ENCODE results near the gene CDH13.

The CDH13 gene

GRCh38 chr16:83552930-83553329 lies 926.2 kb downstream of the CDH13 start:
- Histone ChIP-seq H2AFZ (ENCODE audit: insufficient read depth, low read length, poor library complexity) (no peak overlapping the region), H4K91ac (ENCODE audit: low read depth, low read length) (no peak overlapping the region), H3K14ac (ENCODE audit: low read length) (no peak overlapping the region), H2AK5ac (ENCODE audit: low read length) (no peak overlapping the region), H3K79me1 (ENCODE audit: low read length) (no peaks in the 10 kb centered on the region), H3K4ac (ENCODE audit: low read depth, low read length) (no peak overlapping the region), H3K27me3 (ENCODE audit: insufficient read depth, low read length) (no peaks in the 10 kb centered on the region), H2BK120ac (ENCODE audit: insufficient read depth, low read length, poor library complexity) (no peak overlapping the region), H3K23ac (ENCODE audit: low read length) (no peak overlapping the region), H3K4me1 (ENCODE audit: control insufficient read depth in 1 of 2, insufficient read depth in 2 of 2, low read length in 2 of 2) (no peaks in the 10 kb centered on the region), H2BK5ac (ENCODE audit: low read depth, low read length, poor library complexity) (no peak overlapping the region), H3K79me2 (ENCODE audit: control insufficient read depth, insufficient read depth, low read length, poor library complexity) (no peaks in the 10 kb centered on the region), H3K4me2 (ENCODE audit: low read length) (no peak overlapping the region), H3K9me3 (ENCODE audit: insufficient read depth, low read depth, low read length) (no peaks in the 10 kb centered on the region), H3K9ac (ENCODE audit: low read length) (no peak overlapping the region), H3K4me3 (ENCODE audit: low read depth, low read length) (no peak overlapping the region), H2BK12ac (ENCODE audit: low read length) (no peak overlapping the region), H3K36me3 (ENCODE audit: control insufficient read depth in 1 of 2, insufficient read depth in 2 of 2, low read length in 2 of 2) (no peaks in the 10 kb centered on the region), H4K12ac (ENCODE audit: low read depth, low read length) (no peak overlapping the region), H4K8ac (ENCODE audit: low read depth, low read length) (no peak overlapping the region), H3K27ac (ENCODE audit: low read depth, low read length) (no peak overlapping the region), H3K18ac (ENCODE audit: low read length) (no peak overlapping the region)
- no peak for DNase-seq
- WGBS (ENCODE audit: extremely low coverage, insufficient coverage, insufficient read length) = no CpG with 5 or more reads among the region's 10 CpGs

GRCh38 chr16:83554096-83554495 lies 927.3 kb downstream of the CDH13 start:
- H3K18ac ChIP-seq (ENCODE audit: low read length) = no peak overlapping the region
- no peaks in the 10 kb centered on the region for H3K4me1 ChIP-seq (ENCODE audit: control insufficient read depth in 1 of 2, insufficient read depth in 2 of 2, low read length in 2 of 2)
- H4K91ac ChIP-seq (ENCODE audit: low read depth, low read length) = no peak overlapping the region
- no peak overlapping the region for H3K4ac ChIP-seq (ENCODE audit: low read depth, low read length)
- H3K14ac ChIP-seq (ENCODE audit: low read length) = no peak overlapping the region
- no peaks in the 10 kb centered on the region for H3K9me3 ChIP-seq (ENCODE audit: insufficient read depth, low read depth, low read length)
- H3K36me3 ChIP-seq (ENCODE audit: control insufficient read depth in 1 of 2, insufficient read depth in 2 of 2, low read length in 2 of 2) = no peaks in the 10 kb centered on the region
- H2BK12ac ChIP-seq (ENCODE audit: low read length) = no peak overlapping the region
- H3K23ac ChIP-seq (ENCODE audit: low read length) = no peak overlapping the region
- H2BK5ac ChIP-seq (ENCODE audit: low read depth, low read length, poor library complexity) = no peak overlapping the region
- H3K4me2 ChIP-seq (ENCODE audit: low read length) = no peak overlapping the region
- no CpG with 5 or more reads among the region's 3 CpGs for WGBS (ENCODE audit: extremely low coverage, insufficient coverage, insufficient read length)
- no peak overlapping the region for H2AK5ac ChIP-seq (ENCODE audit: low read length)
- no peak overlapping the region for H3K27ac ChIP-seq (ENCODE audit: low read depth, low read length)
- H4K12ac ChIP-seq (ENCODE audit: low read depth, low read length) = no peak overlapping the region
- H3K4me3 ChIP-seq (ENCODE audit: low read depth, low read length) = no peak overlapping the region
- no peak overlapping the region for H2BK120ac ChIP-seq (ENCODE audit: insufficient read depth, low read length, poor library complexity)
- no peak for DNase-seq
- no peaks in the 10 kb centered on the region for H3K27me3 ChIP-seq (ENCODE audit: insufficient read depth, low read length)
- H2AFZ ChIP-seq (ENCODE audit: insufficient read depth, low read length, poor library complexity) = no peak overlapping the region
- H3K79me2 ChIP-seq (ENCODE audit: control insufficient read depth, insufficient read depth, low read length, poor library complexity) = no peaks in the 10 kb centered on the region
- no peaks in the 10 kb centered on the region for H3K79me1 ChIP-seq (ENCODE audit: low read length)
- no peak overlapping the region for H4K8ac ChIP-seq (ENCODE audit: low read depth, low read length)
- H3K9ac ChIP-seq (ENCODE audit: low read length) = no peak overlapping the region

- Histone ChIP-seq H3K79me2 (ENCODE audit: control insufficient read depth, insufficient read depth, low read length, poor library complexity) (no peaks in the 10 kb centered on the region), H2BK5ac (ENCODE audit: low read depth, low read length, poor library complexity) (no peak overlapping the region), H3K27ac (ENCODE audit: low read depth, low read length) (no peak overlapping the region), H2AFZ (ENCODE audit: insufficient read depth, low read length, poor library complexity) (no peak overlapping the region), H3K9me3 (ENCODE audit: insufficient read depth, low read depth, low read length) (no peaks in the 10 kb centered on the region), H3K14ac (ENCODE audit: low read length) (no peak overlapping the region), H3K4me3 (ENCODE audit: low read depth, low read length) (no peak overlapping the region), H3K4me2 (ENCODE audit: low read length) (no peak overlapping the region), H3K18ac (ENCODE audit: low read length) (no peak overlapping the region), H2AK5ac (ENCODE audit: low read length) (no peak overlapping the region), H3K4ac (ENCODE audit: low read depth, low read length) (no peak overlapping the region), H4K8ac (ENCODE audit: low read depth, low read length) (no peak overlapping the region), H3K79me1 (ENCODE audit: low read length) (no peaks in the 10 kb centered on the region), H4K12ac (ENCODE audit: low read depth, low read length) (no peak overlapping the region), H3K36me3 (ENCODE audit: control insufficient read depth in 1 of 2, insufficient read depth in 2 of 2, low read length in 2 of 2) (no peaks in the 10 kb centered on the region), H3K23ac (ENCODE audit: low read length) (no peak overlapping the region), H2BK12ac (ENCODE audit: low read length) (no peak overlapping the region), H3K4me1 (ENCODE audit: control insufficient read depth in 1 of 2, insufficient read depth in 2 of 2, low read length in 2 of 2) (no peaks in the 10 kb centered on the region), H4K91ac (ENCODE audit: low read depth, low read length) (no peak overlapping the region), H2BK120ac (ENCODE audit: insufficient read depth, low read length, poor library complexity) (no peak overlapping the region), H3K9ac (ENCODE audit: low read length) (no peak overlapping the region), H3K27me3 (ENCODE audit: insufficient read depth, low read length) (no peaks in the 10 kb centered on the region)
- WGBS (ENCODE audit: extremely low coverage, insufficient coverage, insufficient read length) = no CpG with 5 or more reads among the region's 1 CpG
- no peak for DNase-seq
Measured at GRCh38 chr16:83554540-83554939, 927.8 kb downstream of the CDH13 start.

- no peak overlapping the region for H4K91ac ChIP-seq (ENCODE audit: low read depth, low read length)
- H3K14ac ChIP-seq (ENCODE audit: low read length) = no peak overlapping the region
- H3K18ac ChIP-seq (ENCODE audit: low read length) = no peak overlapping the region
- no peak overlapping the region for H3K4ac ChIP-seq (ENCODE audit: low read depth, low read length)
- no peaks in the 10 kb centered on the region for H3K36me3 ChIP-seq (ENCODE audit: control insufficient read depth in 1 of 2, insufficient read depth in 2 of 2, low read length in 2 of 2)
- H3K9me3 ChIP-seq (ENCODE audit: insufficient read depth, low read depth, low read length) = no peaks in the 10 kb centered on the region
- H3K27me3 ChIP-seq (ENCODE audit: insufficient read depth, low read length) = no peaks in the 10 kb centered on the region
- H2BK120ac ChIP-seq (ENCODE audit: insufficient read depth, low read length, poor library complexity) = no peak overlapping the region
- no peak overlapping the region for H3K27ac ChIP-seq (ENCODE audit: low read depth, low read length)
- H3K79me2 ChIP-seq (ENCODE audit: control insufficient read depth, insufficient read depth, low read length, poor library complexity) = no peaks in the 10 kb centered on the region
- H2BK5ac ChIP-seq (ENCODE audit: low read depth, low read length, poor library complexity) = no peak overlapping the region
- WGBS (ENCODE audit: extremely low coverage, insufficient coverage, insufficient read length) = no CpG with 5 or more reads among the region's 2 CpGs
- no peak overlapping the region for H4K8ac ChIP-seq (ENCODE audit: low read depth, low read length)
- DNase-seq = peak in 1 of 2 donors; percentile 32
- no peaks in the 10 kb centered on the region for H3K79me1 ChIP-seq (ENCODE audit: low read length)
- no peak overlapping the region for H3K4me2 ChIP-seq (ENCODE audit: low read length)
- no peak overlapping the region for H2BK12ac ChIP-seq (ENCODE audit: low read length)
- H2AFZ ChIP-seq (ENCODE audit: insufficient read depth, low read length, poor library complexity) = no peak overlapping the region
- H4K12ac ChIP-seq (ENCODE audit: low read depth, low read length) = no peak overlapping the region
- H3K23ac ChIP-seq (ENCODE audit: low read length) = no peak overlapping the region
- no peak overlapping the region for H3K4me3 ChIP-seq (ENCODE audit: low read depth, low read length)
- H3K4me1 ChIP-seq (ENCODE audit: control insufficient read depth in 1 of 2, insufficient read depth in 2 of 2, low read length in 2 of 2) = no peaks in the 10 kb centered on the region
- no peak overlapping the region for H2AK5ac ChIP-seq (ENCODE audit: low read length)
- H3K9ac ChIP-seq (ENCODE audit: low read length) = no peak overlapping the region
Measured at GRCh38 chr16:83561876-83562275, 935.1 kb downstream of the CDH13 start.

Data from trophoblast cell (in vitro differentiated cells and primary cell).